ENCODE measurements around the gene PPP1R9A. TPM values are rescaled to one million over a fixed set of nuclear protein-coding genes. Genes with fewer than 3 reads are reported as not detected.

The PPP1R9A gene
- total and polyA plus RNA-seq, 7 donors: 1.8 to 51.3 (median 43.5) TPM

- TF ChIP-seq EP300 (IDR thresholded peaks at IDR 0.05) (no peak), CTCF (IDR thresholded peaks at IDR 0.05) (no peak), POLR2A (IDR thresholded peaks at IDR 0.05) (no peak), POLR2AphosphoS5 (IDR thresholded peaks at IDR 0.05) (no peak)
- peaks cover 0 to 5% (median 0%) of the 10 kb centered on the region in 4 donors for H3K4me1 ChIP-seq
- intact Hi-C loops (cut with DNase I): no loop called here
- H3K9me3 ChIP-seq: no peaks in the 10 kb centered on the region
- peak; percentile 75 for DNase-seq
- H3K27ac ChIP-seq: no peak overlapping the region
- 67 to 83% methylated on average over 6 of the region's 6 CpGs for WGBS, 2 donors
- H3K36me3 ChIP-seq: no peaks in the 10 kb centered on the region
- no peaks in the 10 kb centered on the region for H3K27me3 ChIP-seq
- no peak overlapping the region for H3K4me3 ChIP-seq
Observed at GRCh38 chr7:95213809-95214492, 306.6 kb downstream of the PPP1R9A start.

- Histone ChIP-seq H3K9me3 (no peaks in the 10 kb centered on the region), H3K27me3 (no peaks in the 10 kb centered on the region), H3K4me3 (no peak overlapping the region), H3K36me3 (no peaks in the 10 kb centered on the region), H3K4me1 (no peaks in the 10 kb centered on the region), H3K27ac (no peak overlapping the region)
- 72 to 75% methylated on average over 2 of the region's 2 CpGs for WGBS, 2 donors
- DNase-seq: no peak
- intact Hi-C loops (cut with DNase I): no loop called here
- TF ChIP-seq CTCF (IDR thresholded peaks at IDR 0.05): no peak
- no peak for TF ChIP-seq EP300 (IDR thresholded peaks at IDR 0.05)
- no peak for TF ChIP-seq POLR2AphosphoS5 (IDR thresholded peaks at IDR 0.05)
- TF ChIP-seq POLR2A (IDR thresholded peaks at IDR 0.05): no peak
Observed at GRCh38 chr7:95219721-95220120, 312.3 kb downstream of the PPP1R9A start.

- H3K27me3 ChIP-seq: no peaks in the 10 kb centered on the region
- DNase-seq: no peak
- no peaks in the 10 kb centered on the region for H3K9me3 ChIP-seq
- no peak overlapping the region for H3K27ac ChIP-seq
- H3K4me1 ChIP-seq: no peaks in the 10 kb centered on the region
- no peak overlapping the region for H3K4me3 ChIP-seq
- WGBS, 2 donors: 81 to 89% methylated on average over 3 of the region's 3 CpGs
- no peak for TF ChIP-seq CTCF (IDR thresholded peaks at IDR 0.05)
- no peak for TF ChIP-seq EP300 (IDR thresholded peaks at IDR 0.05)
- TF ChIP-seq POLR2AphosphoS5 (IDR thresholded peaks at IDR 0.05): no peak
- no peak for TF ChIP-seq POLR2A (IDR thresholded peaks at IDR 0.05)
- intact Hi-C loops (cut with DNase I): no loop called here
- H3K36me3 ChIP-seq: no peaks in the 10 kb centered on the region
Observed at GRCh38 chr7:95220328-95220727, 312.9 kb downstream of the PPP1R9A start.

GRCh38 chr7:95225301-95225700 is 317.9 kb downstream of the PPP1R9A start:
- no peak overlapping the region for H3K27ac ChIP-seq
- WGBS, 2 donors: 92 to 96% methylated on average over 2 of the region's 2 CpGs
- no peaks in the 10 kb centered on the region for H3K4me1 ChIP-seq
- no peaks in the 10 kb centered on the region for H3K9me3 ChIP-seq
- H3K27me3 ChIP-seq: no peaks in the 10 kb centered on the region
- intact Hi-C loops (cut with DNase I): no loop called here
- H3K36me3 ChIP-seq: peaks cover 0 to 5% (median 0%) of the 10 kb centered on the region in 4 donors
- TF ChIP-seq POLR2A (IDR thresholded peaks at IDR 0.05): no peak
- TF ChIP-seq POLR2AphosphoS5 (IDR thresholded peaks at IDR 0.05): no peak
- DNase-seq: no peak
- no peak overlapping the region for H3K4me3 ChIP-seq

- Histone ChIP-seq H3K27me3 (no peaks in the 10 kb centered on the region), H3K36me3 (peaks cover 0 to 5% (median 0%) of the 10 kb centered on the region in 4 donors)
- WGBS, 2 donors: 91 to 93% methylated on average over 5 of the region's 5 CpGs
Observed at GRCh38 chr7:95229301-95229700, 321.9 kb downstream of the PPP1R9A start.

More at GRCh38 chr7:95229301-95229700, 321.9 kb downstream of the PPP1R9A start:
- DNase-seq: no peak
- Histone ChIP-seq H3K4me3 (no peak overlapping the region), H3K4me1 (no peaks in the 10 kb centered on the region), H3K9me3 (no peaks in the 10 kb centered on the region), H3K27ac (no peak overlapping the region)
- TF ChIP-seq CTCF (IDR thresholded peaks at IDR 0.05): no peak
- intact Hi-C loops (cut with DNase I): no loop called here

Measured in sigmoid colon (tissue), 7 donors.